Measurements from ENCODE around the gene ZMIZ1. TPM values are rescaled to one million over a fixed set of nuclear protein-coding genes. Genes with fewer than 3 reads are reported as not detected.

Gene ZMIZ1
- total and polyA plus RNA-seq, 4 donors: 18.3 to 80.2 (median 42.6) TPM

- Histone ChIP-seq H3K27me3 (ENCODE audit: control insufficient read depth in 3 of 3, insufficient read depth in 3 of 3, low read length in 2 of 3) (no peaks in the 10 kb centered on the region), H3K9me3 (ENCODE audit: control insufficient read depth in 4 of 4, insufficient read depth in 3 of 4, low read length in 3 of 4) (no peaks in the 10 kb centered on the region), H3K4me1 (ENCODE audit: control insufficient read depth in 5 of 5, insufficient read depth in 5 of 5, low read length in 5 of 5) (peaks cover 0 to 20% (median 6%) of the 10 kb centered on the region in 5 donors), H3K27ac (ENCODE audit: low read depth in 1 of 2, low read length in 1 of 2) (no peak overlapping the region), H3K36me3 (ENCODE audit: control insufficient read depth in 4 of 4, insufficient read depth in 4 of 4, low read length in 4 of 4) (peaks cover 0 to under 1% (median 0%) of the 10 kb centered on the region in 4 donors), H3K9ac (ENCODE audit: insufficient read depth in 1 of 2, low read length in 2 of 2) (no peak overlapping the region), H3K4me3 (no peak overlapping the region)
- DNase-seq: peak in 1 of 3 donors; percentile 24
- no peak for TF ChIP-seq CTCF (IDR thresholded peaks at IDR 0.05; ENCODE audit: control extremely low read depth, extremely low read depth)
- WGBS, 2 donors: 71 to 80% methylated on average over 3 of the region's 3 CpGs
- no peak for ATAC-seq (ENCODE audit: insufficient read depth, low FRiP score)
These were observed 275.9 kb downstream of the ZMIZ1 start for GRCh38 chr10:79344502-79345195.

- H3K36me3 ChIP-seq (ENCODE audit: control insufficient read depth in 4 of 4, insufficient read depth in 4 of 4, low read length in 4 of 4): peaks cover 0 to 7% (median 3%) of the 10 kb centered on the region in 4 donors
- no peaks in the 10 kb centered on the region for H3K9me3 ChIP-seq (ENCODE audit: control insufficient read depth in 4 of 4, insufficient read depth in 3 of 4, low read length in 3 of 4)
- H3K4me1 ChIP-seq (ENCODE audit: control insufficient read depth in 5 of 5, insufficient read depth in 5 of 5, low read length in 5 of 5): peaks cover 0 to 20% (median 6%) of the 10 kb centered on the region in 5 donors
- TF ChIP-seq CTCF (IDR thresholded peaks at IDR 0.05; ENCODE audit: control extremely low read depth, extremely low read depth): no peak
- no peak overlapping the region for H3K4me3 ChIP-seq
- H3K27me3 ChIP-seq (ENCODE audit: control insufficient read depth in 3 of 3, insufficient read depth in 3 of 3, low read length in 2 of 3): no peaks in the 10 kb centered on the region
- ATAC-seq (ENCODE audit: insufficient read depth, low FRiP score): no peak
- no peak for DNase-seq
- no peak overlapping the region for H3K27ac ChIP-seq (ENCODE audit: low read depth in 1 of 2, low read length in 1 of 2)
- no peak overlapping the region for H3K9ac ChIP-seq (ENCODE audit: insufficient read depth in 1 of 2, low read length in 2 of 2)
- WGBS, 2 donors: 62 to 82% methylated on average over 5 of the region's 5 CpGs
These were observed 276.7 kb downstream of the ZMIZ1 start for GRCh38 chr10:79345241-79346011.

GRCh38 chr10:79346012-79346340 lies 277.2 kb downstream of the ZMIZ1 start:
- Histone ChIP-seq H3K9ac (ENCODE audit: insufficient read depth in 1 of 2, low read length in 2 of 2) (no peak overlapping the region), H3K9me3 (ENCODE audit: control insufficient read depth in 4 of 4, insufficient read depth in 3 of 4, low read length in 3 of 4) (no peaks in the 10 kb centered on the region), H3K27me3 (ENCODE audit: control insufficient read depth in 3 of 3, insufficient read depth in 3 of 3, low read length in 2 of 3) (no peaks in the 10 kb centered on the region), H3K36me3 (ENCODE audit: control insufficient read depth in 4 of 4, insufficient read depth in 4 of 4, low read length in 4 of 4) (peaks cover 0 to 12% (median 5%) of the 10 kb centered on the region in 4 donors), H3K27ac (ENCODE audit: low read depth in 1 of 2, low read length in 1 of 2) (no peak overlapping the region), H3K4me1 (ENCODE audit: control insufficient read depth in 5 of 5, insufficient read depth in 5 of 5, low read length in 5 of 5) (peaks cover 0 to 20% (median 6%) of the 10 kb centered on the region in 5 donors), H3K4me3 (no peak overlapping the region)
- no peak for TF ChIP-seq CTCF (IDR thresholded peaks at IDR 0.05; ENCODE audit: control extremely low read depth, extremely low read depth)
- ATAC-seq (ENCODE audit: insufficient read depth, low FRiP score) (no peak), DNase-seq (no peak)
- 93% methylated on average over 2 of the region's 2 CpGs for WGBS, 2 donors

All from lung (tissue), 12 donors.